OCI-LY7 (cell line): ENCODE results near the gene NTM. TPM values are rescaled to one million over a fixed set of nuclear protein-coding genes. Genes with fewer than 3 reads are reported as not detected.

Experiments used
- BruUV-seq: library from RNA; stranded (reverse); fragments of 400-500 nt; replicated peaks from 2 replicates; lab custom pipeline; 2021; lab: Mats Ljungman, UMichigan
- CTCF ChIA-PET: fragments of 300-600 bp; sonication (Branson Sonifier 250); formaldehyde crosslinking; loops from one replicate; lab custom pipeline; 2022; ENCODE audit warnings: antibody characterized with exemption; ENCODE audit not compliant: unreplicated experiment; lab: Charles Lee
- POLR2A ChIA-PET: fragments of 300-600 bp; sonication (Branson Sonifier 250); formaldehyde crosslinking; loops from one replicate; lab custom pipeline; 2022; ENCODE audit warnings: antibody characterized with exemption; lab: Charles Lee
- DNase-seq: peaks from one replicate; pipeline ENCODE4 v3.0.0-alpha.2; 2015; ENCODE audit warnings: low spot score
- H2AFZ ChIP-seq: fragments of 200-600 bp; sonication (generic), shearing (Covaris generic); 2 replicates; pipeline ENCODE4 v1.6.1; 2014; ENCODE audit warnings: mild to moderate bottlenecking, antibody characterized with exemption, low read length, moderate library complexity
- H3K27ac ChIP-seq: fragments of 200-600 bp; sonication (generic); 2 replicates; pipeline ENCODE4 v1.5.1; 2014; ENCODE audit warnings: mixed run types, low read depth, mild to moderate bottlenecking, moderate library complexity, low read length, inconsistent platforms; ENCODE audit not compliant: poor library complexity, severe bottlenecking
- H3K36me3 ChIP-seq: fragments of 200-600 bp; sonication (generic); 2 replicates; pipeline ENCODE4 v1.6.1; 2014; ENCODE audit warnings: mild to moderate bottlenecking, antibody characterized with exemption, low read length, moderate library complexity, mixed read lengths; ENCODE audit not compliant: insufficient read depth
- H3K4me1 ChIP-seq: fragments of 200-600 bp; sonication (generic); 2 replicates; pipeline ENCODE4 v1.5.1; 2014; ENCODE audit warnings: mild to moderate bottlenecking, low read length; ENCODE audit not compliant: insufficient read depth, poor library complexity, severe bottlenecking
- H3K4me2 ChIP-seq: fragments of 200-600 bp; sonication (generic); 2 replicates; pipeline ENCODE4 v1.6.1; 2014; ENCODE audit warnings: mild to moderate bottlenecking, low read length
- H3K4me3 ChIP-seq: fragments of 200-600 bp; sonication (generic); 2 replicates; pipeline ENCODE4 v1.5.1; 2014; ENCODE audit warnings: mild to moderate bottlenecking, low read depth, low read length; ENCODE audit not compliant: poor library complexity, severe bottlenecking
- H3K79me2 ChIP-seq: fragments of 200-600 bp; sonication (generic); 2 replicates; pipeline ENCODE4 v1.6.1; 2016; ENCODE audit warnings: low read depth, mild to moderate bottlenecking, low read length, moderate library complexity, mixed read lengths; ENCODE audit not compliant: insufficient read depth
- H3K9me2 ChIP-seq: fragments of 200-600 bp; sonication (generic); 2 replicates; pipeline ENCODE4 v1.6.1; 2016; ENCODE audit warnings: mild to moderate bottlenecking, low read length, mixed read lengths; ENCODE audit not compliant: insufficient read depth
- H3K9me3 ChIP-seq: fragments of 200-600 bp; sonication (generic); 2 replicates; pipeline ENCODE4 v1.6.1; 2014; ENCODE audit warnings: mild to moderate bottlenecking, mixed run types, low read length, mixed read lengths
- H4K20me1 ChIP-seq: fragments of 200-600 bp; sonication (generic); 2 replicates; pipeline ENCODE4 v1.6.1; 2014; ENCODE audit warnings: mild to moderate bottlenecking, antibody characterized with exemption, low read length, moderate library complexity, mixed read lengths; ENCODE audit not compliant: insufficient read depth
- EZH2phosphoT487 ChIP-seq: fragments of 200-600 bp; sonication (generic); IDR thresholded peaks from 2 replicates; pipeline ENCODE4 v1.6.1; 2018; ENCODE audit warnings: low read depth, borderline replicate concordance, mild to moderate bottlenecking, mixed run types, antibody characterized with exemption, low read length, moderate library complexity, mixed read lengths
- intact Hi-C: fragments of 100-400 bp; cut with micrococcal nuclease; formaldehyde crosslinking; loops from one replicate; pipeline ENCODE4 v1.10.0; 2022; ENCODE audit not compliant: unreplicated experiment
- total RNA-seq, 2 experiments: library from RNA; depleted of rRNA in 1 of 2; stranded (reverse); fragments of >200 nt in 1 of 2; shearing (Covaris generic) in 1 of 2; gene quantifications; 2 replicates each; pipeline ENCODE4 v1.2.3, GENCODE V29; 2014 to 2022
- TF ChIP-seq, protein P1 (sequence below): fragments of 200-600 bp; sonication (generic); conservative IDR thresholded peaks from 2 replicates; pipeline ENCODE4 v1.5.1; 2014; ENCODE audit warnings: mild to moderate bottlenecking, antibody characterized with exemption, low read length, moderate library complexity, mixed read lengths

NTM gene
- total RNA-seq, 2 experiments from 2014 or later: not detected

GRCh38 chr11:131800452-131800851 is 430.0 kb downstream of the NTM start:
- Histone ChIP-seq H3K36me3 (no peaks in the 10 kb centered on the region), H3K27ac (no peak overlapping the region), H3K4me1 (no peaks in the 10 kb centered on the region), H3K9me2 (no peaks in the 10 kb centered on the region), H3K79me2 (no peaks in the 10 kb centered on the region), H3K9me3 (no peaks in the 10 kb centered on the region), H2AFZ (no peak overlapping the region), H3K4me2 (no peak overlapping the region), H4K20me1 (no peaks in the 10 kb centered on the region), H3K4me3 (no peak overlapping the region)
- TF ChIP-seq, protein P1, sequence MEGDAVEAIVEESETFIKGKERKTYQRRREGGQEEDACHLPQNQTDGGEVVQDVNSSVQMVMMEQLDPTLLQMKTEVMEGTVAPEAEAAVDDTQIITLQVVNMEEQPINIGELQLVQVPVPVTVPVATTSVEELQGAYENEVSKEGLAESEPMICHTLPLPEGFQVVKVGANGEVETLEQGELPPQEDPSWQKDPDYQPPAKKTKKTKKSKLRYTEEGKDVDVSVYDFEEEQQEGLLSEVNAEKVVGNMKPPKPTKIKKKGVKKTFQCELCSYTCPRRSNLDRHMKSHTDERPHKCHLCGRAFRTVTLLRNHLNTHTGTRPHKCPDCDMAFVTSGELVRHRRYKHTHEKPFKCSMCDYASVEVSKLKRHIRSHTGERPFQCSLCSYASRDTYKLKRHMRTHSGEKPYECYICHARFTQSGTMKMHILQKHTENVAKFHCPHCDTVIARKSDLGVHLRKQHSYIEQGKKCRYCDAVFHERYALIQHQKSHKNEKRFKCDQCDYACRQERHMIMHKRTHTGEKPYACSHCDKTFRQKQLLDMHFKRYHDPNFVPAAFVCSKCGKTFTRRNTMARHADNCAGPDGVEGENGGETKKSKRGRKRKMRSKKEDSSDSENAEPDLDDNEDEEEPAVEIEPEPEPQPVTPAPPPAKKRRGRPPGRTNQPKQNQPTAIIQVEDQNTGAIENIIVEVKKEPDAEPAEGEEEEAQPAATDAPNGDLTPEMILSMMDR: no peak
- TF ChIP-seq EZH2phosphoT487: no peak
- no peak for DNase-seq
- CTCF ChIA-PET: no interaction called here
- intact Hi-C loops: no loop called here
- POLR2A ChIA-PET: no interaction called here
- BruUV-seq: no TSS peak

DNA sequence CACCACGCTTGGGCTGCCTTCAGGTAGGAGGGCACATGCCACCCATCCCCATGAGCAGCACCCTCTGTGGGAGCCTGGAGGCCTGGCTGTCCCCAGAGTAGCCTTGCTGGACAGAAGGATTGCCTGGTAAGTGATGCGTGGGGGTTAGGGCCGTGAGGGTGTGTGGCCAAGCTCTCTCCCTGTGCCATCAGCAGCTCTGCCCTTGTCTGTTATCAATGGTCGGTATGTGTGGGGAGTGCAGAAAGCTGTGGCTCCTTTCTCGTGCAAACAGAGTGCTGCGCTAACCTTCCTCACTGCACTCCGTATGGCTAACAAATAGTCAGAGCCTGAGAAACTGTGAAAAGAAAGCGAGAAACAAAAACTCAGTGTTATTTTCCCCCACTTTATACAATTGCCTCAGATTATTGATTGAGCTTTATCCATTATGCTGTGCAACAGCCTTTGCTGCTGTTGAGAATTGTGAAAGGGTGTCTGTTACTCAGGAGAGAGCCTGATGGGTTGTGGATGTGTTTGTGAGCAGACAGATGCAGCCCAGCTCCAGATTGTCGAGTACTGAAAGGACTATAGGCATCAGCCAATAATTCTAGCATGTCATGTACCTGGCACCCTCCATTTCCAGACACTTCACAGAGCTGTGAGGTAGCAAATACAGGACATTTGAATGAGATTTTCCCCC is 432.2 kb downstream of the NTM start:
- H3K4me3 ChIP-seq: no peak overlapping the region
- ChIA-PET POLR2A (no interaction called here), CTCF (no interaction called here)
- H3K9me3 ChIP-seq: no peaks in the 10 kb centered on the region
- no peaks in the 10 kb centered on the region for H3K36me3 ChIP-seq
- H4K20me1 ChIP-seq: no peaks in the 10 kb centered on the region
- no peaks in the 10 kb centered on the region for H3K9me2 ChIP-seq
- no peak overlapping the region for H3K4me2 ChIP-seq
- no TSS peak for BruUV-seq
- H3K4me1 ChIP-seq: no peaks in the 10 kb centered on the region
- H2AFZ ChIP-seq: no peak overlapping the region
- intact Hi-C loops: no loop called here
- no peak overlapping the region for H3K27ac ChIP-seq
- TF ChIP-seq, protein P1: no peak
- no peak for TF ChIP-seq EZH2phosphoT487
- no peak for DNase-seq
- H3K79me2 ChIP-seq: no peaks in the 10 kb centered on the region

DNA sequence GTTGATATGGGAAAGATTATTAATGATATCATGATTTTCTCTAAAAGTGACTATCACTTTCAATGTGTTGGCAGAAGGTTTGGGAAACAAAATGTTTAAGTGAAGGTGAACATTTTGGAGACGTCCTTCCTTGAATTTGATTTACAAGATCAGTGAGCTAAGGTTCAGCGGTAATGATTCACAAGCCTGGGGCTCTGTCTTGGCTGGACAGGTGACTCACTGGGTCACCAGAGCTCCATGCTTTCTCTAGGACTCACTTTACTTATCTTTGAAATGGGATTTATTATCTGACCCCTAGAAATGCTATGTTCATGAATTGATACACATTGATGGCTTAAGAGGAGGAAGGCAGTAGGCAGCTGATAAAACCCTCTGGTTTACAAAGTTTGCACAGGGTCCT is 437.5 kb downstream of the NTM start:
- H4K20me1 ChIP-seq: no peaks in the 10 kb centered on the region
- H3K36me3 ChIP-seq: no peaks in the 10 kb centered on the region
- no peak overlapping the region for H3K4me2 ChIP-seq
- no TSS peak for BruUV-seq
- H3K79me2 ChIP-seq: no peaks in the 10 kb centered on the region
- H3K9me2 ChIP-seq: no peaks in the 10 kb centered on the region
- intact Hi-C loops: no loop called here
- ChIA-PET CTCF (no interaction called here), POLR2A (interaction anchor here (0.7 to 1.0 kb wide), 2 partner anchors 10 to 36 kb away, joined by 3 read pairs; no protein-coding TSS in a partner anchor)
- no peak overlapping the region for H3K4me3 ChIP-seq
- no peak for TF ChIP-seq EZH2phosphoT487
- TF ChIP-seq, protein P1: no peak
- no peaks in the 10 kb centered on the region for H3K4me1 ChIP-seq
- no peaks in the 10 kb centered on the region for H3K9me3 ChIP-seq
- no peak for DNase-seq
- H3K27ac ChIP-seq: no peak overlapping the region
- no peak overlapping the region for H2AFZ ChIP-seq
